ENCODE data around the gene OGA.

GRCh38 chr10:101768791-101769170 is 49.5 kb downstream of the OGA start:
- TF ChIP-seq CTCF (IDR thresholded peaks at IDR 0.05; ENCODE audit: extremely low read depth in 1 of 2, insufficient read depth in 1 of 2, low read depth in 1 of 2, low read length in 2 of 2) (no peak), EZH2 (IDR thresholded peaks at IDR 0.05; ENCODE audit: borderline replicate concordance, low read depth, low read length, severe bottlenecking) (no peak), JUN (IDR thresholded peaks at IDR 0.05; ENCODE audit: borderline replicate concordance, insufficient read depth, insufficient read length, low read depth) (no peak), POLR2A (IDR thresholded peaks at IDR 0.05; ENCODE audit: low read depth, low read length) (no peak), MYC (IDR thresholded peaks at IDR 0.05; ENCODE audit: low read depth, low read length) (no peak)
